Stimulated activated CD8-positive, alpha-beta memory T cell treated with anti-CD3 and anti-CD28 coated beads, Interleukin-7, amount 100 ng/mL, for 1 hour (primary cell): ENCODE data around the gene VAT1L.

Source experiments
- DNase-seq, 2 donors: peaks; one replicate each; pipeline ENCODE4 v3.0.0-alpha.2; 2020; ENCODE audit warnings: low read depth in 2 of 2

The VAT1L gene

GRCh38 chr16:77781091-77781490, 7.3 kb upstream of the VAT1L start:
- DNase-seq = no peak

- DNase-seq = no peak
Observed at GRCh38 chr16:77782694-77783093, 5.7 kb upstream of the VAT1L start.

- DNase-seq = no peak
Observed at GRCh38 chr16:77784441-77785372, 3.7 kb upstream of the VAT1L start.

GRCh38 chr16:77785373-77785764, 3.0 kb upstream of the VAT1L start:
- DNase-seq = no peak

GRCh38 chr16:77786186-77786847, 2.0 kb upstream of the VAT1L start:
- DNase-seq = no peak

- no peak for DNase-seq
Observed at GRCh38 chr16:77787452-77787851, 912 bp upstream of the VAT1L start.

GRCh38 chr16:77789085-77790008, 983 bp downstream of the VAT1L start:
- no peak for DNase-seq

- DNase-seq = no peak
Observed at GRCh38 chr16:77790009-77790372, 1.6 kb downstream of the VAT1L start.

GRCh38 chr16:77790912-77791311, 2.5 kb downstream of the VAT1L start:
- DNase-seq = no peak

- no peak for DNase-seq
Observed at GRCh38 chr16:77793417-77793816, 5.1 kb downstream of the VAT1L start.

- no peak for DNase-seq
Observed at GRCh38 chr16:77794586-77794985, 6.2 kb downstream of the VAT1L start.

- no peak for DNase-seq
Observed at GRCh38 chr16:77801817-77802216, 13.5 kb downstream of the VAT1L start.

GRCh38 chr16:77805398-77805797, 17.0 kb downstream of the VAT1L start:
- no peak for DNase-seq

GRCh38 chr16:77807021-77807420, 18.7 kb downstream of the VAT1L start:
- no peak for DNase-seq

GRCh38 chr16:77812856-77813500, 24.6 kb downstream of the VAT1L start:
- DNase-seq = no peak

GRCh38 chr16:77816293-77816692, 27.9 kb downstream of the VAT1L start:
- no peak for DNase-seq

- no peak for DNase-seq
Observed at GRCh38 chr16:77820340-77820739, 32.0 kb downstream of the VAT1L start.

GRCh38 chr16:77822661-77823060, 34.3 kb downstream of the VAT1L start:
- no peak for DNase-seq

- DNase-seq = no peak
Observed at GRCh38 chr16:77823067-77823466, 34.7 kb downstream of the VAT1L start.

- DNase-seq = no peak
Observed at GRCh38 chr16:77825196-77825595, 36.8 kb downstream of the VAT1L start.

GRCh38 chr16:77827032-77827431, 38.7 kb downstream of the VAT1L start:
- no peak for DNase-seq
